Umbilical cord (tissue), 2 donors: ENCODE results near the gene KAT14. TPM values are rescaled to one million over a fixed set of nuclear protein-coding genes. Genes with fewer than 3 reads are reported as not detected.
"Not testable (repeated sequence)": the region's sequence is repeated elsewhere in the genome, so short reads cannot be mapped to it uniquely, and the experiment has no call there.

Source experiments
- DNase-seq: peaks from one replicate; pipeline ENCODE4 v3.0.0-alpha.2; 2015; ENCODE audit warnings: low spot score
- total RNA-seq: library from RNA; depleted of rRNA; stranded (reverse); fragments of >200 nt; gene quantifications from one replicate; pipeline ENCODE4 v1.2.3, GENCODE V29; 2014; ENCODE audit warnings: low replicate concordance; ENCODE audit not compliant: insufficient read depth

KAT14 gene
- total RNA-seq, 1 donor from 2014 or later: 9.4 TPM

DNA sequence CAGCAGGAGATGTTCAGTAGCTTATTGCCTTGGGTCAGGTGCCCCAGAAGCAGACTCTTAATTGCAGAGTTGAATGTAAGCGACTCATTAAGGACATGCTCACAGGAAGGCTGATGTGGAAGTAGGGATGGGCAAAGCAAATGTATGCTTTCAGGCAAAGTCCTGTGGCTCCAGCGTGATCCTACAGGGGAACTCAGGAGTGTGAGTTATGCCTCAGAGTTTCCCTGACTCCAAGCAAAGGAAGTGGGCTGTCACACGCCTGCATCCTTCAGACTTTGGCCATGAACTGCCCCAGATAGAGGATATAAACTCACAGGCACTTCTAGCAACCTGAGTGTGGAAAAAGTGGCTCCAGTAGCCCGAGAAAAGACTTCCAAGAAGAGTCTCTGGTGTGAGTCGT, 85.7 kb downstream of the KAT14 start:
- DNase-seq: no peak

DNA sequence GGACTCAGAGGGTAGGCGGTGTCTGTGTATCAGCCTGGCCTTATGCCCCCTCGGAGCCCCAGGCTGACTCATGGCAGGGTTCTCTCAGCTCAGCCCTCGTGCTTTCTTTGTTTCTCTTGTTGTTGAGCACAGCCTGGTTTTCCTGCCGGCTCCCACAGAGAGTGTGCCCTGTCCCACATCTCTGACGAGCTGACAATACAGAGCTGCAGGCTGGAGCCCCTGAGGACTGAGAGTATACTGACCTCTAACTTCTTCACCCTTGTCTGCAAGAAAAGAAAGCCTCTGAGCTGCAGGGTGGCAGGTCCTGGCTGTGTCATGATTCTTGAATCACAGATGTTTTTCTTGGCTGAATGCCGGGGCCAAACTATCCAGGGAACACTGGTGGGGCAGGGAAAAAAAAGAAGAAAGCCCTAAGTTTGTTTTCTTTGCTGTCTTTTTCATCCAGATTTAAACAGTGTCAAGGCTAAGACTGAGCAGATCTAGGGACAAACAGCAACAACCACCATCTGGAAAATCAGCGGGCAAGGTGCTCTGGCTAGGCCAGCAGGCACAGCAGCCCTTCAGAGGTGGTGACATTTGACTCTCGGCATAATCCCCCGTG, 87.4 kb downstream of the KAT14 start:
- peak; percentile 72 for DNase-seq

DNA sequence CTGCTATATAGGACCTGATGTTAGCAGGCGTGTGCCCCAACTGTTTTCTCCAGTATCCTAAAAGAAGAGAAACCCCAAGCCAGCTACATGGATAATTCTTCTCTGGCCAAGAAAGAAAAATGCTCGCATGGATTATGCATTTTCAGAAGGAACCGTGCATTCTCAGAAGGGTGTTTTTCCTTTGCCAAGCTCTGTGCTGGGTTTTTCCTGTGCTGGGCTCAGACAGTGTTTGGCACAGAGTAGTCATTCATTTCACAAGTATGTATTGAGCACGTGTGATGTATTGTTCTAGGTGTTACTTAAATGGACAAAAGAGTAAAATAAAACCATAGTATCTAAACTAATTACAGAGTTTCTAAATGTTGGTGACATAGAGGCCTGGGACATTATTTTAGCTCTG, 88.0 kb downstream of the KAT14 start:
- peak; percentile 6 for DNase-seq

DNA sequence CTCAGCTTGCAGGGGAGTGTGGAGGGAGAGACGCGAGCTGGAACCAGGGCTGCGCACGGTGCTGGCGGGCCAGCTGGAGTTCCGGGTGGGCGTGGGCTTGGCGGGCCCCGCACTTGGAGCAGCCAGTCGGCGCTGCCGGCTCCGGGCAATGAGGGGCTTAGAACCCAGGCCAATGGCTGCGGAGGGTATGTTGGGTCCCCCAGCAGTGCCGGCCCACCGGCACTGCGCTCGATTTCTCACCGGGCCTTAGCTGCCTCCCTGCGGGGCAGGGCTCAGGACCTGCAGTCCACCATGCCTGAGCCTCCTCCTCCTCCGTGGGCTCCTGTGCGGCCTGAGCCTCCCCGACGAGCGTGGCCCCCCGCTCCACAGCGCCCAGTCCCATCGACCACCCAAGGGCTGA, 89.1 kb downstream of the KAT14 start:
- not testable (repeated sequence) for DNase-seq

DNA sequence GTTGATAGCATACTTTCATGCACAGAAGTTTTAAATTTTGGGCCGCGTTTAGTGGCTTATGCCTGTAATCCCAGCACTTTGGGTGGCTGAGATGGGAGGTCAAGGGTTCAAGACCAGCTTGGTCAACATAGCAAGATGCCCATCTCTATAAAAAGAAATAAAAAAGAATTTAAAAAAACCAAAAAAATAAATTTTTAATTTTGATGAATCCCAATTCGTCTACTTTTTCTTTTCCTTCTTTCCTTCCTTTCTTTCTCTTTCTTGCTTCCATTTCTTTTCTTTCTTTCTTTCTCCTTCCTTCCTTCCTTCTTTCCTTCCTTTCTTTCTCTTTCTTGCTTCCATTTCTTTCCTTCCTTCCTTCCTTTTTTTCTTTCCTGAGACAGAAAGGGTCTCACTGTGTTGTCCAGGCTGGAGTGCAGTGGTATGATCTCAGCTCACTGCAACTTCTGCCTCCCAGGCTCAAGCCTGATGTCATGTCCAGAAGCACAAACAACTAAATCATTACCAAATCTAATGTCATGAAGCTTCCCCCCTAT, 95.8 kb downstream of the KAT14 start:
- DNase-seq: no peak

Other genes starting within 250 kb of the KAT14 start
- gene SNX5, start 169.1 kb upstream of the KAT14 start, total RNA-seq: 118 TPM
- 3.9 TPM for gene MGME1, start 168.8 kb upstream of the KAT14 start, total RNA-seq
- gene OVOL2, start 79.9 kb upstream of the KAT14 start, total RNA-seq: not detected
- gene PET117, start within 50 bp of the KAT14 start, total RNA-seq: 12.3 TPM
- 12.3 TPM for gene ZNF133, start 150.7 kb downstream of the KAT14 start, total RNA-seq